HepG2 (cell line): ENCODE measurements around the gene LMAN2. TPM values are rescaled to one million over a fixed set of nuclear protein-coding genes. Genes with fewer than 3 reads are reported as not detected.

ENCODE experiments used
- AHDC1 ChIP-seq: sonication (generic); formaldehyde crosslinking; IDR thresholded peaks from 2 replicates; pipeline ENCODE4 v1.5.1; 2020; ENCODE audit warnings: mild to moderate bottlenecking, missing genetic modification reagents, borderline replicate concordance
- BHLHE40 ChIP-seq: IDR thresholded peaks from 2 replicates; pipeline ENCODE4 v1.6.1; 2011; ENCODE audit warnings: low read length, improper control_type of control experiment
- DBP ChIP-seq: sonication (generic); formaldehyde crosslinking; IDR thresholded peaks from 2 replicates; pipeline ENCODE4 v1.4.0; 2020; ENCODE audit warnings: missing genetic modification reagents; ENCODE audit errors: not compliant biosample characterization
- NFKBIZ ChIP-seq: IDR thresholded peaks from 2 replicates; pipeline ENCODE4 v1.6.1; 2018; ENCODE audit warnings: missing genetic modification reagents, missing compliant biosample characterization
- NKX3-1 ChIP-seq: sonication (generic); formaldehyde crosslinking; IDR thresholded peaks from 2 replicates; pipeline ENCODE4 v1.5.0; 2020; ENCODE audit warnings: missing genetic modification reagents
- RBFOX2 ChIP-seq: fragments of 200-400 bp; formaldehyde crosslinking; IDR thresholded peaks from 2 replicates; pipeline ENCODE4 v1.6.1; 2017; ENCODE audit warnings: low read depth, mild to moderate bottlenecking, low read length
- RXRA ChIP-seq: sonication (generic); formaldehyde crosslinking; IDR thresholded peaks from 2 replicates; pipeline ENCODE4 v1.5.1; 2020; ENCODE audit warnings: missing genetic modification reagents
- SATB2 ChIP-seq: sonication (generic); formaldehyde crosslinking; IDR thresholded peaks from 2 replicates; pipeline ENCODE4 v1.5.0; 2020; ENCODE audit warnings: missing genetic modification reagents
- ZBTB44 ChIP-seq: sonication (generic); formaldehyde crosslinking; IDR thresholded peaks from 2 replicates; pipeline ENCODE4 v1.4.0; 2020; ENCODE audit warnings: missing genetic modification reagents
- ZMYM4 ChIP-seq: sonication (generic); formaldehyde crosslinking; IDR thresholded peaks from 2 replicates; pipeline ENCODE4 v1.8.1; 2023; ENCODE audit warnings: mild to moderate bottlenecking, missing genetic modification reagents
- ZNF335 ChIP-seq: sonication (generic); formaldehyde crosslinking; IDR thresholded peaks from 2 replicates; pipeline ENCODE4 v1.4.0; 2020; ENCODE audit warnings: missing genetic modification reagents
- ZNF598 ChIP-seq: sonication (generic); formaldehyde crosslinking; IDR thresholded peaks from 2 replicates; pipeline ENCODE4 v1.5.1; 2020; ENCODE audit warnings: mild to moderate bottlenecking, missing genetic modification reagents, borderline replicate concordance
- ZNF646 ChIP-seq: sonication (generic); formaldehyde crosslinking; IDR thresholded peaks from 2 replicates; pipeline ENCODE4 v1.9.0; 2021; ENCODE audit warnings: mild to moderate bottlenecking, missing genetic modification reagents
- ZSCAN30 ChIP-seq: sonication (generic); formaldehyde crosslinking; IDR thresholded peaks from 2 replicates; pipeline ENCODE4 v1.5.0; 2020; ENCODE audit warnings: mild to moderate bottlenecking, missing genetic modification reagents
- polyA plus RNA-seq, 8 experiments: library from polyadenylated mRNA; depleted of rRNA in 3 of 8; stranded (reverse) in 7 of 8; unstranded in 1 of 8; fragments of >200 nt; fragmentation: Illumina TruSeq in 4 of 8; extraction: Trizol in 4 of 8; gene quantifications; 2 replicates each; pipeline versions ENCODE4 v1.2.1 to v1.2.3, GENCODE V29; 2011 to 2016; ENCODE audit warnings: low read depth in 4 of 8, missing spikeins in 1 of 8, mixed read lengths in 1 of 8; ENCODE audit not compliant: insufficient read depth in 1 of 8
- total RNA-seq, 5 experiments: library from RNA; depleted of rRNA; stranded (reverse); fragments of >200 nt; fragmentation: Illumina TruSeq; extraction: Trizol; gene quantifications; 2 replicates each; pipeline ENCODE4 v1.2.3, GENCODE V29; 2016; ENCODE audit warnings: low read depth in 1 of 5

LMAN2 gene
- total and polyA plus RNA-seq, 2 of the 13 experiments (the other 11 are each of a cell fraction or from before 2014, with no cell fraction given), result 191 to 197 TPM

- TF ChIP-seq ZNF646 (CRISPR knock-in tag) (no peak), BHLHE40 (no peak), ZNF598 (no peak), ZSCAN30 (no peak), ZMYM4 (CRISPR knock-in tag) (no peak), DBP (CRISPR knock-in tag) (no peak), RXRA (CRISPR knock-in tag) (peak; percentile 55), NKX3-1 (no peak), NFKBIZ (CRISPR knock-in tag) (no peak), ZBTB44 (CRISPR knock-in tag) (no peak), ZNF335 (CRISPR knock-in tag) (0 out of 2 replicates have a peak, but pooled peaks have one; percentile 51), SATB2 (CRISPR knock-in tag) (no peak), AHDC1 (CRISPR knock-in tag) (no peak), RBFOX2 (peak; percentile 59)
Observed at GRCh38 chr5:177362610-177363507, 11.4 kb upstream of the LMAN2 start (continued).
